ENCODE data around the gene S100A7A.
"Not testable (repeated sequence)": the region's sequence is repeated elsewhere in the genome, so short reads cannot be mapped to it uniquely, and the experiment has no call there.

Gene S100A7A

DNA sequence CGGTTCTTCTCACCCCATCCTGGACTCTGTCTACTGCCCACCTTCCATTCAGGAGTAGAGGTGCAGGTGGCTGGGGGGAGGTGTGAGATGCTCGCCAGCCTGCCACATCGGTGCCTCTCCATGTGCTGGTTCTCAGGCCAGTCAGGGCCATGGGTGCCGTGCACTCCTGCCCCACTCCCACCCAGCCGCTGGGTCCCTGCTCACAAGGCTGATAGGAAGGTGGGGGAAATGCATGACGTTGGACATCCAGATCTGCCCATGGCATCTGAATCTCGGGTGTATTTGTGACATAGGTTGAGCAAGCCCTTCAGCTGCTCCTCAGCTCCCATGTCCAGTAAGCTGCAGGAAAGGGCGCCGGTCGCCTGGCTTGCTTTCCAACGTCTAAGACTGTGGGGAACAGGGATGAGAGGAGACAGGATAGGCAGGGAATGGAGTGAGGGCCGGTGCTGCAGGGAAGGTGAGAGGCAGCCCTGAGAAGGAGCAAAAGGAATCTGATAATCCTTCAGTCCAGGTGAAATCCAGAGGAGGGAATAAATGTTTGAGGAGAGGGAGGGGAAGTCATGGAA lies 11.8 kb downstream of the S100A7A start:
- no peak for DNase-seq

DNA sequence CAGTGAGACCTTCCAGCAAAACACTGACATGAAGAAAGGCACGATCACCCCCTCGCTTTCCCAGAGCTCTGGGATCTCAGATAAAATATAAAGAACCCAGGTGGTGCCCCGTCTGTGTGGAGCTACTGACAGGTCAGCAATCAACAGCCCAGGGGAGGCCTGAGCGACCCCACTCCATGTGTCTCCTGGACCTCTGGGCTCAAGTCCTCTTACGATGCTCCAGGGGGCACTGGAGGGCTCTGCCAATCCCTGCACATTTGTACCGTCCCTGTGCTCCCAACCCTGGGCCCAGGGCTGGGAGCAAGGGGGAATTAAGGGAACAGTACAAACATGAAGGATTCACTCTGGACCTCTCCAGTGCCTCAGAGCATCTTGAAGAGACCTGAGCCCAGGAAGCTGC lies 12.5 kb downstream of the S100A7A start:
- no peak for DNase-seq

DNA sequence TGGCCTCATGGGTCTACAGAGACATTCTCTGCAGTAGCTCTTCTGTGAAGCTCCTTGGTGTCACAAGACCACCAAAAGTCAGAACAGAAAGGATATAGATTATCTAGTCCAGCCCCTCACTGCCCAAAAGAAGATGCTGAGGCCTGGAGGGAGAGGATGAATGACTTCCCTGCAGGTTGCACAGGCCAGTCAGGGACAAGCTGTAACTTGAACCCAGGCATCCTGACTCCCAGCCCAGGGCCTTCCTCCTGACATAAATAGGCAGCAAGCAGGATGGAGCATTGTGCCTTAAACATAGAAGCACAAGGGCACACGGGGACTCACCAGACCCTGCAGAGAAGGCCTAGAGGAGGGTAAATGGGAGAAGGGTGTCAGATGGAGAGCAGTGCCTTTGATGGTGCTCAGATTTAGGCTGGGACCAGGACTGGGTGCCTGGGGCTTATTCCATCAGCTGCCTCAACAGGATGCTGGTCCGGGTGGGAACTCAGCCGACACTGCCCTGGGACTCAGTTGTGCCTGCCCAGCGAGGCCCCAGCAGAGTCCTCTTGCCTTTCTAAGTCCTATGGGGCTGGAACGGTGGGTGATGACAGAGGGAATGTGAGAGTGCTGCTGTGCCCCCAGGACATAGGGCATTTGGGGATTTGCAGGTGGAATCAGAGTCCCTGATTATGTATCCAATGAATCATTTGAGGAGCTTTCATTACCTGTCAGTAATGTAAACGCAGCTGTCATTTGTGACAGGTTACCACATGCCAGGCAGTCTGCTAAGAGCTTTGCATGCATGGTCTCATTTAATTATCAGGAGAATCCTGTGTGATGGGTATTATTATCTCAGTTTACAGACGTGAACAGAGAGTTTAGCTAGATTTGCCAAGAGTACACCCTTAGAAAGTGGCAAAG lies 13.2 kb downstream of the S100A7A start:
- DNase-seq: no peak

DNA sequence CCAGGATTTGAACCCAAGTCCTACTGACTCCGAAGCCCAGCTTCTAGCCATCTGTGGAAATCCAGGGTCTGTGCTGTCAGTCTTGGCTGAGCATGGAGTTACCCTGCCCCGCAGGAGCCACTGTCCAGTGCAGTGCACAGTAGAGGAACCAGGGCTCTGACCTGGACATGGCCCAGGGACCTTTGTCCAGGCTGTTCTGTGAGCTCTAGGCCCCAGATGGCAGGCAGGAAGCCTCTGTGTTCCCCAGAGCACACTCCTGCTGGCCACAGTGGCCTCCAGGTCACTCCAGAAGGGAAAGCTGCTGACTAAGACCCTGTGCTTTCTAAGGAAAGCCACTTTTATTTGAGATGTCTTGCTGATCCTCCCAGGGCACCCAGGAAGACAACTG lies 13.8 kb downstream of the S100A7A start:
- no peak for DNase-seq

DNA sequence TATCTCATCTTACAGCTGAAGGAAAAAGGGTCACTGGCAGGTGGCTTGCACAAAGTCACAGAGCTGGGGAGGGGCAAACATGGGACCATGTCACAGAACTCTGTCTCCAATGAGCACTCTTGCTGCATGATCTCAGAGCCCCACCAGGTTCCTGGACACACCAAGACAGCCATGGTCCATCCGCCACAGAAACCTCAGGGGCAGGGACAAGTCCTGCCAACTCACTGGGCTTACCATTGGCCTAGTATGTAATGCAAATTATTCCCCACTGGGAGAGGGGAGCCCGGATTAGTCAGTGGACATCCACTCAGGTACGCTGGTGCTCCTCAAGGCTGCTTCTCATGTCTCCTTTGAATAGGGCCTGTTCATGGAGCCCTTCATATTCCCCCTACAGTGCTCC lies 14.2 kb downstream of the S100A7A start:
- no peak for DNase-seq

DNA sequence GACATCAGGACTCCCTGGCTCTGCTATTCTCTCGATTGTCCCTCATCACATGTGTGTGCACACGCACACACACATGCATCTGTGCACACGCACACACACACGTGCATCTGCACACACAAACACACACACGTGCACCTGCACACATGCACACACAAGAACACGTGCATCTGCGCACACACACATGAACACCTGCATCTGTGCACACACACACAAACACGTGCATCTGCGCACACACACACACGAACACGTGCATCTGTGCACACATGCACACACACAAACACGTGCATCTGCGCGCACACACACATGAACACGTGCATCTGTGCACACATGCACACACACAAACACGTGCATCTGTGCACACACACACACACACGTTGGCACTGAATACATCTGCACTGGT lies 14.7 kb downstream of the S100A7A start:
- DNase-seq: no peak

DNA sequence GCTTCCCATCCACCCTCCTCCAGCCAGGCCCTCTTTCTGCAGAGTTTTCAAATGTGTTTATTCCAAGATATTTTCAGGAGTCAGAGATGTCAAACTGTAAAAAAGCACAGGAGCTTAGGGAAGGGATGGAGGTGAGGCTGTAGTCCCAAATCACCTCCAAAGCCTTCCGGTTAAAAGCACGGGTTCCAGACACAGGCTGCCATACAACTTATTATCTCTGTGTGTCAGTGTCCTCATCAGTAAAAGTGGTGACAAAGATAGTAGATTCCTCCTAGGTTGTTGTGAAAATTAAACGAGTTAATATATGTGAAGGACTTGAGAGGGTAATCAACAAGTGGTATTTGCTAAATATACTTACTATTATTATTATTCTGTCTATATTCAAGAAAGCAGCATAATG lies 15.1 kb downstream of the S100A7A start:
- no peak for DNase-seq

DNA sequence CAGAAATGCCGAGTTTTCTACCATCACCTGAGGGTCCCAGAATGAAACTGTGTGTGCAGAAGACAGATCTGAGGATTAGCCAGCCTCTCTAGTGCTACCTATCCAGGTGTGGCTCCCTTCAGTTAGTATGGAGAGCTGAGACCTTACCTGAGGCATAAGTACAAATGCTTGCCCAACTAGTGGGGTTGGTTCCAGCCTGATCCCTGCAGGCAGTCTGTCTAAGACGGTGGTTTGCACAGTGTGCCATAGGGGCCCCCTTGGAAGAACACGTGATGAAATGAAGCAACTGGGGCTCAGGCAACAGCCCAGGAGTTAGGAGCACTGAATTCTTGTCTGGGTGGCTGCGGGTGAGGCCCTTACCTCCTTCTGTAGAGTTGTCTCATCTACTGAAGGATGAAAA lies 15.6 kb downstream of the S100A7A start:
- DNase-seq: no peak

DNA sequence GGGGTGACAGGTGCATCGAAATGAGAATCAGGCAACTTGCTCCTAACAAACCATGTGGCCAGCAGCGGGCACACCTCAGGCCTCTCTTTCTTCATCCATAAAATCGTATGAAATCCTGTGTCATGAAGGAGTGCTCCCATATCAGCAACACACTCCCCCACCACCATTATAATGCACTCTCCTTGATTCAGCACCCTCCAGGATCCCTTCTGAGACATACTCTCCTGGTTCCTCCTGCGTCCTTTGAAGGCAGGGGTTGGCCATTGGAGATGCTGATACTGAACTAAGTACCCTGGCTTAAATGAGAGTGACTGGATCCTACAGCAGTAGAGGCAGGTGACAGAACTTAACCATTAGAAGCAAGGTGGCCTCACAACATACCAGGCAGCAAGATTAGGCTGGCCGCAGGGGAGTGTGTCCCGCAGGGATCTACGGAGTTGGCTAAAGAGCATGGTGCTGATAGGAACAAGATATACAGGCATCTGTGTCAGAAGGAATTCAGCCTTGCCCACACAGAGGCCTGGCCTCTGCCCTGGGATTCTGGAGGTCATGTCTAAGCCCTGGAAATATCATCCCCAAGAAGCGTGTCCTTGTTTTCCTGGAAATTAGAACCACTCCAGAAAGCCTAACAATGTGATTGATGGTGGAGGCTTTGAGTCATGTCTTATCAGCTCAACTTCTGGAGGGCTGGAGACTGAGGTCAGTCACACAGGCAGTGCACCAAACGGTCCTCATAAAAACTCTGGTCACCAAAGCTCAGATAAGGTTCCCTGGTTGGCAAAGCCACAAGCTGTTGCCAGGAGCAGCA lies 16.8 kb downstream of the S100A7A start:
- no peak for DNase-seq

DNA sequence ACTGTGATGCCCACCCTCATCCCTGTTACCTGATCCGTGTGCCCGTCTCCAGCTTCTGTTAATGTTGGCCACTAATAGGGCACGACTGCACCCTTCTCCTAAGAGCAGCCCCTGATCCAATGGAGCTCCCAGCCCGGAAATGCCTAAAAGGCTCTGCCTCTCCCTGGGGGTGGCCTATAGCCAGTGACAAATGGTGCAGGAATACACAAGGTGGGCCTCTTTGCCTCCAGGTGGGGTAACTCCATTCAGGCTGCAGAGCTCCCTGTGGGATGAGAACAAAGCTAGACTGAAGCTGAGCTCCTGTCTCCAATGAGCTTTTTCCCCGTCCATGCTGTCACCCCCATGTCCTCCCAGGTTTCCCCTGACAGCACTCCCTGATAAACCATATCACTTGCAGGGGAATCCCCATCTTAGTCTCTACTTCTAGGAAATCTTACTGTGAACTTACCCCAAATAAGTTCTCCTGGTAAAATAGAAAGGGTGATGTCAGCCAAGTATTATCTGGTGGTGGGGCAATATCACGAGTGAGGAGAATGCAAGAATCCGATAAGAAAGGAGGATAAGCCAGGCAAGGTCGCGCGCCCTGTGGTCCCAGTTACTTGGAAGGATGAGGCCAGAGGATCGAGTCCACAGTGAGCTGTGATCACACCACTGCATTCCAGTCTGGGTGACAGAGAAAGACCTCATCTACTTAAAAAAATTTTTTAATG lies 18.6 kb downstream of the S100A7A start:
- DNase-seq: no peak

DNA sequence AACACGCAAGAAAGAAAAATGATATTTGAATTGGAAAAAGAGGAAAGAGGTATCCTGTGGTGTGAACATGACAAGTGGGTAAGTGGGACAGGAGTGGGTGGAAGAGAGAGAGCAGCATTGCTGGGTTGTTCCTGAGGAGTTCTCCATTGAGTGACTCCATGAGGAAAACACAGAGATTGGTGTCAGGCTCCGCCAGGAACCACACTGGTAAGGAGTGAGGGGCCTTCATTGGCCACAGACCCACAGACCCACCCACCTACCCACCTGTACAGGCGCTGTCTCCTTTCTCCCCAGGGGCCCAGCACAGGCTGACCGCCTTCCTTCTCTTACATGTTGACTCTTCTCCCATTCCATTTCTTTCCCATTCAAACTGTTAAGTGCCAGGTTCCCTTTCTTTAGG lies 20.9 kb downstream of the S100A7A start:
- DNase-seq: no peak

DNA sequence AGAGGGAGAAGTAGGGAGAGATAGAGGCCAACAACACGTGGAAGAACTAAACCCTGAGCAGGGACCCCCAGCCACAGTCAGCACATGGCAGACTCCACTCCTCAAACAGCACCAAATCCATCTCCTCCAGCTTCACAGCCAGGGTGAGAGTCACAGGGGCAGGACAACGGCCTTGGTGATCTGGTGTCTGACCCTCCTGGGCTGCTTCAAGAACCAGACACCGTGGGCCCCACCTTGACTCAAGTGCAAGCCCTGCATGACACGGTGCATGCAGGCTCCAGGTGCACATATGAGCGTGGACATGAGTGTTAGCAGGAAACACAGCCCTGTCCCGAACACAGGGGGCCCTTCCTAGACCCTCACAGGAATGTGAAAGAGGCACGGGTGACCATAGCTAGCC lies 22.3 kb downstream of the S100A7A start:
- no peak for DNase-seq

DNA sequence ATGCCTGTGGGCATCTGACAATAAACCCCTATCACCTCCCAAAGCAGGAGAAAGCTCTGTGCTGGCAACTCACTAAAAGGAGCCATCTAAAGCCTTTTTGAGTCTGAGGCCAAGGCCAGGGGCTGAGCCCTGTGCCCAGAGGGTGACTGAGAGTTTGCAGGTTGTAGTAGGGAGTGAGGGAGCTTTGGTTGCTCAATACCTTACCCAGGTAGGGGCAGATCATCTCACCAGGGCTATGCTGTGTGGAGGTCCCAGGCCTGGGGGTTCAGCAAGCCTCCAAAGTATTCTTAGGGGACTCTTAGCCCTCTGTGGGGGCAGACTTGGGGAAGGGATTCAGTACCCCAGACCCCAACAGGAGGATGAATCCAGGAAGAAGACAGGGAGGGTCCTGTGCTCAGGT lies 23.0 kb downstream of the S100A7A start:
- no peak for DNase-seq

DNA sequence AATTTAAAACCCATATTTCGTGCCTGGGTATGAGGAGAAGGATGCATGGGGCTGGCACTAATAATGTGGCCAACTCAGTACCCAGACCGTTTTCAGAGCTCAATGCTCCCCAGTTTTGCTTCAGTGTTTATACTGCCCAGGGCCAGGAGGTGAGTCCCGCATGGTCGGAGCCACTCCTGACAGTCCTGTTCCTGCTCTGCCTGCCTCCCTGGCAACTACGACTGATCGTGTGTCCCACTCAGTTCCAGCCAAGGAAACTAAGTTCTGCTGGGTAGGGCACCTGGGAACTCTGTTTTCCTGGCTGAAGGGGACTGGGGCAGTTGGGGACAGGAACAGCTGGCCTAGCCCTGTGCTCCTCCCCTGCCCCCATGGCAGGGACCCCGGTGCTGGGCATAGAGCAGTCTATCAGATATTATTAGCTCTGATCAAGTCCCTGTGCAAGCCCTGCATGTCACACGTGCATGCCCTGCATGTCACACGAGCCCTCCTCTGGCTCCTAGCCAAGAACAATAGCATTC lies 25.0 kb downstream of the S100A7A start:
- DNase-seq: no peak

DNA sequence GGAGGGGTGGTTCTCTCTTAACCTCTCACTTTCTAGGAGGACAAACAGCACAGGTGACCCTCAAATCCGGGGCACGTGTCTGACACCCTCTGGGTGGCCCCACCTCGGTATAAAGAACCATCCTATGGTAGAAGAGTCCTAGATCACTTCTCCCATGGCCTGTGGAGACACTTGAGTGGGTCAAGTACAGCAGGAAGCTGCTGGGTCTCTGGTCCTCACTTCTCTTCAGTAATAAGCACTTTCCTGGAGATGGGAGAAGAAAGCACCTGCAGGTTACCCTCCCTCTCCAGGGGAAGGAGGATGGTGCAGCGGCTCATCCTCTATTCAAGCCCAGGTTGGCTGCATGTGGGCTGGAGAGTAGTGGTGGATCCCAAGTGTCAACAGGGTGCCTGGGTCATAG lies 27.2 kb downstream of the S100A7A start:
- no peak for DNase-seq

DNA sequence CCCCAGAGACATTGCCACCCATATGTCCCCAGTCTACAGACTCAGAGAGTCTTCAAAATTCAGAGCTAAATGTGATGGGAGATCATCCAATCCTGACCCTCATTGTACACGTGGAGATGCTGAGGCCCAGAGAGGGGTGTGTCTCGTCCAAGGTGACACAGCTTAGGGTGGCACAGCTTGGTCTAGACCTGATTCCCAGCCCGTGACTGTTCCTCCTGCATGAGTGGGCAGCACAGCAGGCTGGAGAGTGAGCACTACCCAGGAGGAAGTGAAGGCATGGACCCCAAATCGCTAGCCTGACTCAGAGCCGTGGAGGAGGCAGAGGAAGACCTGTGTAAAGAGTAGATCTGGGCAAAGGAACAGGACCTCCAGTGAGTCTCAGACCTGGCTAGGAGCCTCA lies 27.8 kb downstream of the S100A7A start:
- DNase-seq: no peak

DNA sequence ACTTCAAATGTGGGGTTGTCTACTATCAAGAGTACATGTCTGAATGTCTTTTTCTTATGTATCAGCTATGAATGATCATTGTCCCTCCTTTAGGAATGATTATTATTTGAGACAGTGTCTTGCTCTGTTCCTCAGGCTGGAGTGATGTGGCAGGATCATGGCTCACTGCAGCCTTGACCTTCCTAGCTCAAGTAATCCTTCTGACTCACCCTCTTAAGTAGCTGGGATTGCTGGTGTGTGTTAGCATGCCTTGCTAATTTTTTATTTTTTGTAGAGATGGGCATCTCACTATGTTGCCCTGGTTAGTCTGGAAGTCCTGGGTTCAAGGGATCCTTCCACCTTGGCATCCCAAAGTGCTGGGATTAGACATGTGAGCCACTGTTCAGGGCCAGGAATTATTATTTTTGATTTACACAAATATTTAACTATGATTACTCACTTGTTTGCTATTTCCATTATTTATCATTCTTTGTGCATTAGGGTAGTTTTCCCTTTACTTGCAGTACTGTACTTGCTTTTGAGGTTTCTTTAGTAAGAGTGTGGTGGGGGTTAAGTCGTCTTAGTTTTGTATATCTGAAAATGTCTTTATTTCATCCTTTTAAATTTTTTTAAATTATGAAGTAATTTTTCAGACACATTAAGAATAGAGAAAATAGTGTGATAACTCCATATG lies 31.3 kb downstream of the S100A7A start:
- no peak for DNase-seq

DNA sequence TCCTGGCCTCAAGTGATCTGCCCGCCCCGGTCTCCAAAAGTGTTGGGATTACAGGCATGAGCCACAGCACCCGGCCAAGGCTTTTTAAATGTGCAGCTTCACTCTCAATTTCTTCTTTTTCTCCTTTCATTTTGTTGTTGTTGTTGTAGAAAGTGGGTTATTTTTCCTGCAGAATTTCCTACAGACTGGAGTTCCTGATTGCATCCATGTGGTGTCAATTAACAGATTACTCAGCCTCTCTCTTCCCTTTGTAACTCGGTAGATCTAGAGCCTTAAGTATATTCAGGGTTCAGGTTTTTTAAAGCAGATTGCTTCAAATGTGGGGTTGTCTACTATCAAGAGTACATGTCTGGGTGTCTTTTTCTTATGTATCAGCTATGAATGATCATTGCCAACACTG lies 32.5 kb downstream of the S100A7A start:
- not testable (repeated sequence) for DNase-seq

DNA sequence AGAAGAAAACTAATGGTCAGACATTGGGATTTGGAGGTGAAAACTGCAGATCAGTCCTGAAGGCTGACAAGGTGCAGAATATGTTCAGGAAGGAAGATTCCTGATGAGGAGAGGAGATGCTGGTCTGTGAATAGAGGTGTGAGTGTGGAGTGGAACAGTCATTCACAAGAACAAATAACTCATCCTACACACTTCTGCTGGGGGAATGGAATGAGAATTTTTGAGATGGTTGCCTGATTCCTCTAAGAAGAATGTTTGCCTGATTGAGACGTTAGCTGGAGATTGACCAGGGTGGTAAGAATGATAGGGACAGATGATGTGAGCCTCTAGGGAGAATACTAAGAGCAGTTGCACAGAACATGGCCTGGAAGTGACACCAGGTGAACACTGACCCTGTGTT lies 40.1 kb downstream of the S100A7A start:
- DNase-seq: no peak

DNA sequence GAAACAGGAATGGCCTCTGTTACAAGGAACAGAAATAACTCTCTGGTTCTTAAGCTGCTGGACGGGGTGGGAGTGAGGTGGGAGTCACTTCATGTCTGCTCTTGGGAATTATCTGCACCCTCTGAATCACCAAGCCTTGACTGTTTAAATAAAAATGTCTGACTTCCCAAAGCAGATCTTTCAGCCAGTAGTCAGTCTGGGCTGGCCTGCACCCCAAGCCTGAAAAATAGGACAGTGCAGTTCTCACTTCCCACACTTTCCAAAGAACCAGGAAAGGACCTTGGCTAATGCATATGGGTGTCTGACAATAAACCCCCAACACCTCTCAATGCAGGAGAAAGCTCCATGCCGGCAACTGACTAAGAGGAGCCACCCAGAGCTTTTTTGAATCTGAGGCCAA lies 43.3 kb downstream of the S100A7A start:
- no peak for DNase-seq

DNA sequence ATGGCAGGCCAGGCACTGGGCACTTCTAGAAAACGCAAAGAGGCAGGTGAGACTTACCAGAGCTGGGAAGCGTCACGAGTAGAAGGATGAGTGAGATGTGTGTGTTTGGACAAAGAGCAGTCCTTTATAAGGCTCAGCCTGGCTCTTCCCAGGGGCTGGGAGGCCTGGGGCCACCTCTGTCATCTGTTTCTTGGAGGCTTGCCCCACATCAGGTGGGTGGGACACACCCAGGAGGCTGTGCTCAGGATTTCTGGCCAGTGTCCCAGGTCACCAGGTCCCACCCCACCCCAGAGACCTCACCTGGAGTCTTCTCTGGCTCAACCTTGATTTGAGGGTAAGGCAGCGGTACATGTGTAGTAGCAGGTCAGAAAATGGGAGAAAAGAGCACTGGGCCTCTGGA lies 44.2 kb downstream of the S100A7A start, which contains the start of gene S100A7:
S100A7 (minus strand) TSS at position 101 of the 400 bp plus-strand sequence. CDS start 1,638 bp downstream, outside the sequence.
- DNase-seq: no peak

DNA sequence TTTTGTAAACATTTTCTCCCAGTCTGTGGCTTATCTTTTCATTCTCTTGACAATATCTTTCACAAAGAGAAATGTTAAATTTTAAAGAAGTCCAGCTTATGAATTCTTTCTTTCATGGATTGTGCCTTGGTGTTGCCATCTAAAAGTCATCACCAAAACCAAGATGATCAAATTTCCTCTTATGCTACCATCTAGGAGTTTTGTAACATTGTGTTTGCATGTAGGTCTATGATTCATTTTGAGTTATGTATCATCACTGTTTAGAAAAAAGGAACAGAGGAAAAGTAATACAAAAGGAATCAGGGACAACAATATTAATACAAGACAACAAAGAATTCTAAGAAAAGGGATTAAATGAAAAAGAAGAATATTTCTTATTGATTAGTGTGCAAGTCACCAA lies 46.4 kb downstream of the S100A7A start:
- DNase-seq: not testable (repeated sequence)
